IPS-18c (cell line): ENCODE data around the gene MAN2A1.

Source experiments
- H3K4me3 ChIP-seq: 2 replicates; pipeline ENCODE4 v1.7.0; 2013; ENCODE audit warnings: low read depth, mild to moderate bottlenecking, low read length, moderate library complexity; ENCODE audit not compliant: insufficient read depth
- H3K9me3 ChIP-seq: one replicate; pipeline ENCODE4 v1.6.1; 2013; ENCODE audit warnings: mild to moderate bottlenecking, low read length, moderate library complexity; ENCODE audit not compliant: control insufficient read depth, insufficient read depth

Gene MAN2A1

DNA sequence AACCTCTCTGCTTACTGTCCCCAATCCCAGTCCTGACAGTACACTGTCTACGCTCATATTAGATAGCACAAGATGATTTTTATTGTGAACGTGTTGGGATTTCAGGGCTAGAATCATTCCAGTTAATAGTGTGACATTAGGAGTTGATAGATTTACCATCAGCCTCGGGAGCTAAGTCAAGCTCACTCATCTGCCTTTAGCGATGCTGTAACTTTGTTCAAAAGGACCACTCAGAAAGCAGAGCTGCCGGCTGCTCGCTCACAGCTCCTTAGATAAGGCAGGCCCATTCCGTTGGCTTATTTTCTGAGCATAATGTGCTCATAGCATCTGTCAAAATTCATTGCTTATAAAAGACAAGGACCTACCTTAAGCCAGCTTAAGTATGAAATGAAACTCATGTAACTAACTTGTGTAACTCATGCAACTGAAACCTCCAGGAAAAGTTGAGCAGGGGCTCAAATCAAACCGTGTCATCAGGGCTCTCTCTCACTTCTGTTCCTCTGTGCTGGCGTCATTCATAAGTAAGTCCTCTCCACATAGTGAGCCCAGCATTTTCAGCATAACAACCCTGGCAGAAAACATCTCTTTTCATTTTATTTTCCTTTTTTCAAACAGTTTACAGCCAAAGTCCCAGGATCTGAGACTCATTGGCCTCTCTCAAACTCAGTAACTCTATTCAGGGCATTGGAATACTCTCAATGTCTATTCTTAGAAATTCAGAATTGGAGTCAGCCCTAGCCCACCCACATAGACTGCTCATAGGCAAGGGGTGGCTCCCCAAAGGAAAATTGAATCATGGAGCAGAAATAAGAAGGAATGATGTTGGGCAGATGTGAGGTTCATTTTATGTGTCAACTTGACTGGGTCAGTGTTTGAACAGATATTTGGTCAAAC, 208.8 kb downstream of the MAN2A1 start:
- no peak overlapping the region for H3K4me3 ChIP-seq
- H3K9me3 ChIP-seq = no peaks in the 10 kb centered on the region

DNA sequence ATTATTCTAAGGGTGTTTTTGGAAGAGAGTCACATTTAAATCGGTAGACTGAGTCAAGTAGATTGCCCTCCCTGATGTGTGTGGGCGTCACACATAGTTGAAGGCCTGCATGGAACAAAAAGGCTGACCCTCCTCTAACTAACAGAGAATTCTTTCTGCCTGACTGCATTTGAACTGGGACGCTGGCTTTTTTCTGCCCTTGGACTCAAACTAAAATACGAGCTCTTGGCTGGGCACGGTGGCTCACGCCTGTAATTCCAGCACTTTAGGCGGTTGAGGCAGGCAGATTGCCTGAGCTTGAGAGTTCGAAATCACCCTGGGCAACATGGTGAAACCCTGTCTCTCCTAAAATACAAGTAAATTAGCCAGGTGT, 209.4 kb downstream of the MAN2A1 start:
- Histone ChIP-seq H3K9me3 (no peaks in the 10 kb centered on the region), H3K4me3 (no peak overlapping the region)

- Histone ChIP-seq H3K9me3 (no peaks in the 10 kb centered on the region), H3K4me3 (no peak overlapping the region)
Observed at GRCh38 chr5:109900461-109900860, 210.7 kb downstream of the MAN2A1 start.

DNA sequence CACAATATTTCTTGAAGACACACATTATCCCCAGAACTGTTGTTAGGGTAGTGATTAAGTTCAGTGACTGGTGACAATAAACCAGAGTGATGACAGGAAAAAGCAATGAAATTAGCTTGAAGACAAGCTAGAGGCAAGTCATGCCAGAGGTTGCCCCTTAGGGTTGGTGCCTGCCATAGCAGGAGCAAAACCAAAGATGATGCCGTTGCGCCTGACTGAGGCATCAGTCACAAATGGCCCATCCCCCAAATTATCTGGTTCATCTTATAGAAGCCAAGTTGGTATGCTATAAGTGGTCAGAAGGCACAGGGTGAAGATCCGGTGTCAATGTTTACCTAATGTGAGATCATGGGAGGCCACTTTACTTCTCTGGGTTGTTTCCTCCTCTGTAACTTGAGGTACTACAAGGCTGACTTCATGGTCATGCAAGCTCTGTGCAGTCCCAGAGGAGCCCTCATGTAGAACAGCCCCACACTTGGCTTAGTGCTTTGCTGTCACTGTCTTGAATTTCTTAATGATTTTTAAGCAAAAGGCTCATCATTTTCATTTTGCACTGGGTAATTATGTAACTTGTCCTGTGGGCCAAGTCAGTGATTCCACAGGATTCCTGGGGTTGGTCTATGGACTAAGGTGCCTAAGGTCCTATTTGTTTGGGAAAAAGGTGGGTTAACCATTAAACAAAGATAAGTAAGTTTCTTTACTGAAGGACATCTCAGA, 211.3 kb downstream of the MAN2A1 start:
- Histone ChIP-seq H3K9me3 (no peaks in the 10 kb centered on the region), H3K4me3 (no peak overlapping the region)

GRCh38 chr5:109901628-109901981, 211.9 kb downstream of the MAN2A1 start:
- no peaks in the 10 kb centered on the region for H3K9me3 ChIP-seq
- H3K4me3 ChIP-seq = no peak overlapping the region

DNA sequence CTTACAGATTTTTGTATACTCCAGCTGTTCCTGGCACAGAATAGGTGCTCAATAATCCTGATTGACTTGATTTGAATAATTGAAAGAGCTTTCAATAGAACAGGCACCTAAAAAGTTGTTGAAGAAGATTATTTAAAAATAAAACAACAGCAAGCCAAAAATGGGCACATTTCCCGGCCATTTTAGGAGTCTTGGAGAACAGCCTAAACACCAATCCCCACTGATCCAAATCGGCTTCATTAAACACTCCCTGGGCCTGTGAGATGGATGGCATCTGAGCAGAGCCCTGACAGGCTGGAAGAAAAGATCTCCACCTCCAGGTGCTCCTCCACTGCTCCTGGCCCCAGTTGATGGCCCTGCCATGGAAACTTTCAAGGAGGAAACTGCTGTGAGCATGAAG, 213.3 kb downstream of the MAN2A1 start:
- Histone ChIP-seq H3K9me3 (no peaks in the 10 kb centered on the region), H3K4me3 (no peak overlapping the region)

DNA sequence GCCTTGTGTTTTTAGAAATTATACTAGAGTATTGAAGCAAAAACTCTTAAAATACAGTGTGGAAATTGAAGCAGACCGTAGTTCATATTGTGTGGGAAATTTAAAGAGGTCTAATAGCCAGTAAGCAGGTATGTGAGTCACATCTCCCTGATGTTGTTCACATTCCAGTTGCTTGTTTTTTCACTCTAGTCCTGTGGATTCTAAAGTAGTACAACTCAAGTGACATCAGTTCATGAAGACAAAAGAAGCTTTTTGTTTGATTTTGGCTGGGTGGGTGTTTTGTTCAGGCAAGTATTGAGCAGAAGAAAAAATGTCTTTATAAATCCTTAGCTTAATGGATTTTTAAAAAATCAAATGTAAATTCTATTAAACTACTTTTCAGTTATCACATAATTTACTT, 216.2 kb downstream of the MAN2A1 start:
- Histone ChIP-seq H3K9me3 (no peaks in the 10 kb centered on the region), H3K4me3 (no peak overlapping the region)

- no peak overlapping the region for H3K4me3 ChIP-seq
- H3K9me3 ChIP-seq = no peaks in the 10 kb centered on the region
Observed at GRCh38 chr5:109907189-109907588, 217.5 kb downstream of the MAN2A1 start.

- no peak overlapping the region for H3K4me3 ChIP-seq
- H3K9me3 ChIP-seq = no peaks in the 10 kb centered on the region
Observed at GRCh38 chr5:109907731-109908130, 218.0 kb downstream of the MAN2A1 start.

DNA sequence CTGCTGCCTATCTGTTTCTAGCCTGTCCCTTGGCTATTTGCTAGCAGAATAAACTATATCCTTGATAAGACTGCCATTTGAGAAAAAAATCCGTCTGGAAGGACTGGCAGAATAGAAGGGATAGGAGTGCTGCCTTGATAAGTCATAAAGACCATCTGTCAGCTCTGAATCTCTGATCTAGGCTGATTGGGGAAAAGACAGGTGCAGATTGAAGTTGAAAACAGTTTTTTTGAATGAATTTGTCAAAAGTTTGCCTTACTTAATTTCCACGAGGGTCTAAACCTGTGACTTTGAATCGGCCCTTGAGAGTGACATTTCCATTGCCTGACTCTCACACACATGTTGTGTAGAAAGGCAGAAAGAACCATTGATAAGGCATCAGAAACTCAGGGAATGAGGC, 218.6 kb downstream of the MAN2A1 start:
- Histone ChIP-seq H3K9me3 (no peaks in the 10 kb centered on the region), H3K4me3 (no peak overlapping the region)

DNA sequence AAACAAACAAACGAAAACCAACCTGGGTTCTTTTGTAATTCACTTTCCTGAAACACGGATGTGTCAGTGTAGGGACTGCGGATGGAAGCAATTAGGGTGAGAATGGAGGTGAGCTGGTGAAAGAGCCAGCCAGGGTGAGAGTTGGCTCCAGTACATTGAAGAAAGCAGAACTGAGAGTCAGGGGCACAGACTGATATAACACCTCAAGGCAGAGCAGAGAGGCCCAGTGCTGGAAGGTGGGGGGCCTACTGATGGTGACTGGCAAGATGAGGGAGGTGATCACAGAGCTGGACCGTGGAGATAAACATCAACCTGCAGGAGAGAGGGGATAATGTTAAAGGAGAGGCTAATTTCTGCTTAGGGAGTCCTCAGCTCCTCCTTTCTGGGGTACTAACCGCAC, 221.1 kb downstream of the MAN2A1 start:
- Histone ChIP-seq H3K4me3 (no peak overlapping the region), H3K9me3 (no peaks in the 10 kb centered on the region)

- H3K9me3 ChIP-seq = no peaks in the 10 kb centered on the region
- no peak overlapping the region for H3K4me3 ChIP-seq
Observed at GRCh38 chr5:109911731-109912130, 222.0 kb downstream of the MAN2A1 start.

DNA sequence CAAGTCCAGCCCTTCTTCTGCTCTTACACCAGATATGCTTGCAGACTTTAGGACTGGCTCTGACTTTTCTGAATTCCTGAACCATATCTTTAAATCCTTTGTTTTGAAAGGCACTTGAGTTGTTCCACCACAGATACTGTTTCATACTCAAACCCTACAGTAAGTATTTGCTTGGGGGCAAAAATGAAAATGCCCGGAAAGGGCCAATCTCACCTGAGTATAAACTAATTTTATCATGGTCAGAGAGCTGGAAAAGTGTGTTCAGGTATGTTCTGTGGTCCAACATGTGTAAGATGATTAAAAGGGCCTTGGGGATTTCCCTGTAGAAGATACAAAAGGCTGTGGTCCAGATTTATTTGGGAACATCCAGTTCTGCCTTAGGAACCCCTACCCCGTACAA, 225.2 kb downstream of the MAN2A1 start:
- H3K4me3 ChIP-seq = no peak overlapping the region

GRCh38 chr5:109916481-109917153, 226.9 kb downstream of the MAN2A1 start:
- Histone ChIP-seq H3K4me3 (no peak overlapping the region), H3K9me3 (no peaks in the 10 kb centered on the region)

More for the DNA sequence above, 225.2 kb downstream of the MAN2A1 start:
- H3K9me3 ChIP-seq = no peaks in the 10 kb centered on the region
